GM21576 (cell line): ENCODE measurements around the gene SMAD3.
"Not testable (repeated sequence)": the region's sequence is repeated elsewhere in the genome, so short reads cannot be mapped to it uniquely, and the experiment has no call there.

Experiments
- ATAC-seq: cut with Tn5 transposase; IDR thresholded peaks from one replicate; pipeline ENCODE4 v1.9.1; 2021; ENCODE audit warnings: mild to moderate bottlenecking, moderate library complexity; ENCODE audit not compliant: unreplicated experiment

SMAD3 gene

DNA sequence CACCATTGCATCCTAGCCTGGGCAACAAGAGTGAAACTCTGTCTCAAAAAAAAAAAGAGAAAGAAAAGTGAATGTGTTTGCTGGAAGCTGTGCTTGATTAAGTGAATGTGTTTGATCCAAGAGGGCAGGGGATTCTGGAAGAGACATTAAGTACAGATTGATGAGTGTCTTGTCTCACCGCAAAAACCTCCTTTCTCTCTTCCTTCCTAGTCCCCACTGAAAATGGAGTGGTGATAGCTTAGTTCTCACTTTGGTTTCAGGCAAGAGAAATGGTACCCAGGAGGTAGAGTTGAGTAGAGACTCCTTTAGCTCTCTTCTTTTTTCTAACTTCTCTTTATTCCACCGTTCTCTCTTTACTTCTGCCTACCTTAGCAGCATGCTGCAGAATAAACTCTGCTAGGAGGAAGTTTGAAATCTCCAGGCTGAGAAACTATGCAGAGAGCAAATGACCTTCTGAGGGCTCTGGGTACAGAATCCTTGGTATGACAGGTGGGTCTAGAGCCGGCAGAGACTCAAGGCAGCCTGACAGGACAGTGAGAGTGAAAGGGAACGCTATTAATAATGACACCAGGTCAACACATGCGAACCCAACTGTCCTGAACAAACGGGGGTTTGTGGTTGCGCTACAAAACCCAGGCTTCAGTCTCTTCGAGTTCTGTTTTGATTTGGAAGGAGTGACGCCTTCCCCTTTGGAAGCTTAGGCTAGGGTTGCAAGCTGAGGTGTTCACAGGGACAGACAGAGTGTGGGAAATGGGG, 74.9 kb downstream of the SMAD3 start:
- no peak for ATAC-seq

GRCh38 chr15:67142092-67142766, 76.8 kb downstream of the SMAD3 start:
- no peak for ATAC-seq

GRCh38 chr15:67142767-67143100, 77.3 kb downstream of the SMAD3 start:
- no peak for ATAC-seq

DNA sequence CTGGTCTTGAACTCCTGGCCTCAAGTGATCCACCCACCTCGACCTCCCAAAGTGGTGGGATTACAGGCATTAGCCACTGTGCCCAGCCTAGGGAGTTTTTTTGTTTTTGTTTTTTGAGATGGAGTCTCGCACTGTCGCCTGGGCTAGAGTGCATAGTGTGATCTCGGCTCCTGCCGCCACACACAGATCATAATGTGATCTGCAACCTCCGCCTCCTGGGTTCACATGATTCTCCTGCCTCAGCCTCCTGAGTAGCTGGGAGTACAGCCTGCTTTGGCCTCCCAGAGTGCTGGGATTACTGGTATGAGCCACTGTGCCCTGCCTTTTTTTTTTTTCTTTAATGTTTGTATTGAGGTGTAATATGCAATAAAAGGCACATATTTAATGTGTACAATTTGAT, 78.2 kb downstream of the SMAD3 start:
- no peak for ATAC-seq

DNA sequence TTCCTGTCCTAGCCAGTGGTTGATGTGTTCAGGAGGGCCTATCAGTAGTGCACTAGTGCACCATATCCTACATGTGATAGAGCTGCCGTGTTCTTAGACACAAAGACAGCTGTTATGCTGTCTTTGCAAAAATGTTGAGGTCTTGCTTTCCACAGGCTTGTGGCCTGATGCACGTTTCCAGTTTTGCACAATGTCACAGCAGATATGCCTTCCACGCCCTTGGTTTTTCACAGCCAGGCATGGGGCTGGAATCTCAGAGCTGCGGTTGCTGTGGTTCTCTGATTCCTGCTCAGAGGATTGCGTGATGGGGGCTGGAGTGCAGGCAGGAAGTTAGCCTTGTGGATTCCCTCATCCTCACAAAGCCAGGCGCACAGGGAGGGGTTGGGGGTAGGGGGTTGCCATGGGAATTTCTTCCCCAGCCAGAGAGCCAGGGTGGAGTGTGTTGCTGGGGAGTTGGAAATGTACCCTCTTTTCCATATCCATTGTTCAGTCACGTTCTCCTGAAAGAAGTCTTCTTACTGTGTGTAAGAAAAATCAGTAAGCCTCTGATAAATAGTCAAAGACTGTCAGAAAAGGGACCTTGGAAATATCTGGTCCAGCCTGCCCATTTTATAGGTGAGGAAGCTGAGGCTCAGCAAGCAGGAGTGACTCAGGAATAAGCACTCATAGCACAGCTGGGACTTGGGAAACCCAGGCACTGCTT, 79.4 kb downstream of the SMAD3 start:
- ATAC-seq, result no peak

- no peak for ATAC-seq
Observed at GRCh38 chr15:67145312-67145610, 79.9 kb downstream of the SMAD3 start.

- no peak for ATAC-seq
Observed at GRCh38 chr15:67145710-67146109, 80.3 kb downstream of the SMAD3 start.

GRCh38 chr15:67146234-67146633, 80.8 kb downstream of the SMAD3 start:
- ATAC-seq, result no peak

- no peak for ATAC-seq
Observed at GRCh38 chr15:67146875-67147381, 81.5 kb downstream of the SMAD3 start.

DNA sequence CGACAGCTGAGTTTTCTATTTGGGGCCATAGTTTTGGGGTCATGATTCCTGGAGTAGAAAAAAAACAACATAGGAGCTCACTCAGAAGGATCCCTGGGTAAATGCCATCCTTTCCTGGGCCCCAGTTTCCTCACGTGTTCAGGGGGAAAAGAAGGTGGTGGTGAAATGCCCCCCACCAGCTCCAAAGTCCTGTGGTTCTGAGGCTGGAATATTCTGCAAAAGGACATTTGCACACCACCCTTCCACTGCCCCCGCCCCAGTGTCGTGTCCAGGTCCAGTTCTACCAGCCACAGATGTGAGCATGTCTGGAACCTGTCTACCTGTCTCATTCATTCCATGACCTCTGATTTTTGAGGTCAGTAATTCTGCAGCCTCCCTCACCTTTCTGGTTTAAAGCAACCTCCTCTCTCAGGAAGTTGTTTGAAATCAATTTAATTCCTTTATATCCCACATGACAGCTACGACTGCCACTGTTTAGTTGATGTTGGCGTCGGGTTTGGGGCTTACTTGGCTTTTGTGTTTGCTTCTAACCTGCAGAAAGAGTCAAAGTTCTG, 82.1 kb downstream of the SMAD3 start:
- no peak for ATAC-seq

- no peak for ATAC-seq
Observed at GRCh38 chr15:67148196-67148701, 82.8 kb downstream of the SMAD3 start.

DNA sequence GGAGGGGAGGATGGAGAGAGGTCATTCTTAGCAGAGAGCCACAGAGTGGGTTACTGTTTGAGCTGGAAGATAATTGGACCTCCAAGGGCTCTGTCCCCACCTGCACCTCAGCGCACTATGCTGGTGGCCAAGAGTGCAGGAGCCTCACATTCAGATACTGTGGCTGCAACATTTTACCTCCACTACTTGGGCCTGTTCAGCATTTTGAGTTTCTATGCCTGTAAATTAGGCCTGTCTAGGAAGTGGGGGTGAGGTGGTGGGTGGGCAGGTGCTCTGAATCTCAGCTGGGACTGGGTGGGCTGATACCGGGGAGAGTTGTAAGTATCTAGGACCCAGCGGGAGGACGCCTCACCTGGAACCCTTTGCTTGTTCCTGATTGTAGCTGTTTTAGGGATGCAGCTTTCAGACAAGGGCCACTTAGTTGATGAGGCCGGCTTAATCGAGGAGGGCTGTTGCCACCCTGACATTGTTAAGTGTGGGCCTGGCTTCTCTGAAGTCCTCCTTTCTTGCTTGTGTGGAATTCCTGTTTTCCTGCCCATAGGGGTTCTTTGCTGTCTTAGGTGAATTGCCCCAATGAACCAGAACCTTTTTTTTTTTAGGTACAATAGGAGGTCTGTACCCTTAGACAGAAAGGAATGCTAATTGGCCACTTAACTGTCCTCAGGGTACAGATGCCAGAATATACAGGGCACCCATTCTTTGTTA, 83.8 kb downstream of the SMAD3 start:
- ATAC-seq, result no peak

DNA sequence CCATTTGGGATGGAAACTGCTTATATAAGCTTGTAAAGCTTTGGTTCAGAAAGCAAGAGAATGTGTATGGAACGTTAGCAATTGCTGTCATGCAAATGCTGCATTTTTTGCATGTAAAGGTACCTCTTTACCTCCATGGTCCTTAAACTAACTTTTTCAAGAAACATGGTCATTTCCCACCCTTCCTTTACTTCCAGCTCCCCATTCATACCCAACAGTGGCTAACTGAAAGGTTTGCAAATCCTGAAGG, 84.3 kb downstream of the SMAD3 start:
- ATAC-seq, result no peak

GRCh38 chr15:67150023-67150860, 84.8 kb downstream of the SMAD3 start:
- no peak for ATAC-seq

DNA sequence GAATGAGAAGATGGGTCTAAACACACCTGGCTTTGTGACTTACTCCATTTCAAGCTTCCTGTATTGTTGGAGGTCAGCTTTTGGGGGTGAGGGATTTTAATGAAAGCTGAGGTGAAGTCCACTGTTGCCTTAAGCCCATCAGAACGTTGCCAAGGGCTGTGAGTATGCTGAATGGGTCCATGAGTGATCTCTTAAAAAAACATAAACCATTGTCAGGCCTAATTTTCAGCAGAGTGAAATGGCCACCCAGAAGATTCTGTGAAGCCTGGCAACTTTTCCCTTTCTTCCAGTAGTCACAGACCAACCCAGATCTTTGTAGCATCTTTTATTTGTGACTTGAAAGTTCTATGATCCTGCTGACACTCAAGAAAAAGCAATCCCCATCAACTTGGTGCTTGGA, 87.0 kb downstream of the SMAD3 start:
- ATAC-seq, result no peak

- not testable (repeated sequence) for ATAC-seq
Observed at GRCh38 chr15:67153044-67153443, 87.6 kb downstream of the SMAD3 start.

GRCh38 chr15:67154249-67154648, 88.8 kb downstream of the SMAD3 start:
- no peak for ATAC-seq

GRCh38 chr15:67156426-67156825, 91.0 kb downstream of the SMAD3 start:
- no peak for ATAC-seq

DNA sequence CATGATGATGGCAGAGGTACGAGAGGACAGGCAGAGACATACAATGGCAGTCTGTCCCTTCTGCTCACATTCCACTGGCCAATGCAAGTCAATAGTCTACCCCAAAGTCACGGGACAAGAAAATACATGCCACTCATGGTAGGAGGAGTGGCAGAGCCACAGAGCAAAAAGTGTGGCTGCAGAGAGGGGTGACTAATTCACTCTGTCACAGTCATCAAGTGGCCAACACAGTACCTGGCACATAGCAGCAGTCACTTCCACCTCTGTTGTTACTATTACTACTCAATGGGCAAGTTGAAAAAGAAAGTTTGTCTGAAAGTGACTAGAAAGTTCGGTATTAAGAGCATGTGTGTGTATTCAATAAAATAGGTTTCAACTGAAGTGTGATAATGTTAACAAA, 91.4 kb downstream of the SMAD3 start:
- no peak for ATAC-seq

DNA sequence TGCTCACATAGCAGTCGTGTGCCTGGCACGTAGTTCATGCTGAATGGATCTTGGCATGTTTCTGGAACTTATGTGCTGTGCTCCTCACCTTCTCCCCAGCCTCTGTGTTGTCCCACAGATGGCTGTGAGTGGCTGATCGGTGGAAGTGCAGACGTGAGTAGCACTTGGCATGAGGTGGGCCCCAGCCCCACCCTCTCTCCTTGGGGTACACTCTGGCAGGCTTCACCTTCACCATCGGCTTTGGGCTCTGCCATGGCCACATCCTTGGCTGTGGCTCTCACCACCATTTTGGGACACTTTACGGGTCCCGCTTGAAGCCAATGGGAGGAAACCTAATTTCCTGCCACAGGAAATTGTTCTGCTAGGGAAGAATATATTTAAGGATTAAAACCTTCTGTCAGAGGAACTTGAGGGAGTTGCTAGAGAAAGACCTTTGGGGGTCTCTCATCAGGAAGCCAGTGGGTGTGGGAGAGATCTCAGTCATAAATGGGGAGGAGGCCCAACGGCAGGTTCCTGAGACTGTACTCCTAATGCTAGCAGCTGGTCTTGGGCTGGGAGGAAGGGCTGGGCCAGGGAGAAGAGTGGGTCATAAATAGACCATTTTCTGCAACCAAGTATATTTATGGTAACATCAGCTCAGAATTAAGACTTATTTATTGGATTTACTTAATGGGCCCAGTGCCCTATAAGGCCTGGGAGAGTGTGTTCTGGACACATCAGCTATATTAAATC, 92.3 kb downstream of the SMAD3 start:
- ATAC-seq, result no peak
